Ecto neural progenitor cell (in vitro differentiated cells): ENCODE data around the gene CBLC.

Experiments used
- DNase-seq: peaks from one replicate; pipeline ENCODE4 v3.0.0-alpha.2; 2018; ENCODE audit warnings: low spot score

Gene CBLC, protein sequence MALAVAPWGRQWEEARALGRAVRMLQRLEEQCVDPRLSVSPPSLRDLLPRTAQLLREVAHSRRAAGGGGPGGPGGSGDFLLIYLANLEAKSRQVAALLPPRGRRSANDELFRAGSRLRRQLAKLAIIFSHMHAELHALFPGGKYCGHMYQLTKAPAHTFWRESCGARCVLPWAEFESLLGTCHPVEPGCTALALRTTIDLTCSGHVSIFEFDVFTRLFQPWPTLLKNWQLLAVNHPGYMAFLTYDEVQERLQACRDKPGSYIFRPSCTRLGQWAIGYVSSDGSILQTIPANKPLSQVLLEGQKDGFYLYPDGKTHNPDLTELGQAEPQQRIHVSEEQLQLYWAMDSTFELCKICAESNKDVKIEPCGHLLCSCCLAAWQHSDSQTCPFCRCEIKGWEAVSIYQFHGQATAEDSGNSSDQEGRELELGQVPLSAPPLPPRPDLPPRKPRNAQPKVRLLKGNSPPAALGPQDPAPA

DNA sequence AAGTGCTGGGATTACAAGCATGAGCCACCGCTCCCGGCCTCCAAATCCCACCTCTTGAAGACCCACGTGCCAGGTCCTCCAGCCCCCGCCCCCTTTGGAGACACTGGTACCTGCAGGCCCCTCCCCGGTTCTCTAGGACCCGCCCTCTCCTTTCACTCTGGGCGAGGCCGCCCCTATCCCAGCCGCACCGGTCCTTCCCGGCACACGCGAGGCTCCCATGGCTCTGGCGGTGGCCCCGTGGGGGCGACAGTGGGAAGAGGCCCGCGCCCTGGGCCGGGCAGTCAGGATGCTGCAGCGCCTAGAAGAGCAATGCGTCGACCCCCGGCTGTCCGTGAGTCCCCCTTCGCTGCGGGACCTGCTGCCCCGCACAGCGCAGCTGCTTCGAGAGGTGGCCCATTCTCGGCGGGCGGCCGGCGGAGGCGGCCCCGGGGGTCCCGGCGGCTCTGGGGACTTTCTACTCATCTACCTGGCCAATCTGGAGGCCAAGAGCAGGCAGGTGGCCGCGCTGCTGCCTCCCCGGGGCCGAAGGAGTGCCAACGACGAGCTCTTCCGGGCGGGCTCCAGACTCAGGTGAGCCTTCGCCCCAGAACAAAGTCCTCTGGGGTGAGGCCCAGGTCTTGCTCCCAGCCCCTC is at the start of gene CBLC:
CBLC (plus strand) TSS at position 176 of the 633 bp plus-strand sequence; CDS start at position 218, 42 bp downstream.
- DNase-seq = peak; percentile 77

- no peak for DNase-seq
Observed at GRCh38 chr19:44728178-44728577, 49.5 kb upstream of the CBLC start.

- no peak for DNase-seq
Observed at GRCh38 chr19:44729516-44730033, 48.1 kb upstream of the CBLC start.

GRCh38 chr19:44731081-44731480 is 46.6 kb upstream of the CBLC start:
- no peak for DNase-seq

GRCh38 chr19:44731622-44732021 is 46.1 kb upstream of the CBLC start:
- DNase-seq = no peak

DNA sequence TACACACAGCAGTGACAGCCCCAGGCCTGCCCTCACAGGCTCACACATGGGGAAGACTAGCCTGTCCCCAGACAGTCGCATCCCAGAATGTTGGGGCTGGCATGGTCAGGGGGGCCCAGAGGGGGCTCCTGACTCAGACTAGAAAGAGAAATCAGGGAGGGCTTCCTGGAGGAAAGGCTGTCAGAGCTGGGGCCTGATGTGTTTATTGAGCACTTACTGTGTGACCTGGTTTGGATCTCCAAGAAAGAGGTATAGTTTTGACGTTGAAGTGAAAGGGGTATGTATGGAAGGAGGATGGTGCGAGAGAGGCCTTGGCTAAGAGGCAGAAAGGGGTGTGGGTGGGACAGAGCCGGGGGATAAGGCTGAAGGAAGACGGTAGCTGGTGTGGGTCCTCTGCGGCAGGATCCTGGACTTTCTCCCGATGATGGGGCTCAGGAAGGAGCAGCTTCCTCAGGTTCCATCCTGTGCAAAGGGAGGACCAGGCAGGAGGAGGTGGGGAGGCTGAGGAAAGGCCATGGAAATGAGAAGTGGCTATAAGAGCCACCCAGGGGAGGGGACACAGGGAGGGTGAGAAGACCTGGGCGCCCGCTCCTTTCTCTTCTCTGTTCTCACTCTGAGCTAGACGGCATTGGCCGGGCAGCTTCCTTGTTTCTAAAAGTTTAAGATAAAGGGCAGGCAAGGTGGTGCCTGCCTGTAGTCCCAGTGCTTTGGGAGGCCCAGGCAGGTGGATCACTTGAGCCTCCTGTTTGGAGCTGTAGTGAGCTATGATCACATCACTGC is 45.3 kb upstream of the CBLC start:
- no peak for DNase-seq

- no peak for DNase-seq
Observed at GRCh38 chr19:44734357-44734756, 43.3 kb upstream of the CBLC start.

GRCh38 chr19:44735011-44735410 is 42.7 kb upstream of the CBLC start:
- no peak for DNase-seq

DNA sequence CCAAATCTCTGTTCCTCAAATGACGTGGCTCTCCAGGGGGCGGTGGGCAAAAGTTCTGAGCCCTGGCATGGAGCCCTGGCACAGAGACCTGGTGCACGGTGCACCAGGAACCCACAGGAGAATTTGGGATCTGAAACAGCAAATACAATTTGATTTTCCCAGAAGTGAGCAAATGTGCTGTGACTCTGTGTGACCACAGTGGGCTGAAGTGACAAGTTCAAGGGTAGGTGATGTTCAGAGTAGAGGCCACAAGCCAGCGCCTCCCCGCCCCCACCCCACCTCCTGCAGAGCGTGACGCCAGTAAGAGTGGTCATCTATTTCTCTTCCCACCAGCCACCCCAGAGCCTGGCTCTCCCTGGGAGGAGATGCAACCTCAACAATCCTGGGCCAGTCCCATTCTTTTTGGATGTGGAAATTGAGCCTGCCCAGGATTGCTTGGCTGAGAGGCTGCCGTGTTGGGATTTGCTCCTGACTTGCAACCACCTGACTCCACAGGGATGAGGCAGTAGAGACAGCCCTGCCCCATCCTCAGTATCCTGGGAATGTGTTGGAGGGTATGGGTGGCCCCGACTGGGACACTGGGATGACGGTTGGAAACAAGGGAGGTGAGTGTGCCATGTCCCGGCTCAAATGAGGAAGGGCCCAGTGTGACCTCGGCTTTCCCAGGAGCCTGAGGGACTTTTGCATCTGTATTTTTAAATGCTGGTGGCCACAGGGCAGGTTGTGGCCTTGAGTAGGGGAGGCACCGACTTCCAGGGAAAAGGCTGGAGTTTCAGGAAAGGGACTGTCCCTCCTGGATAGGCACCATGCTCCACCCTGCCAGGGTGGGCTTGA is 40.2 kb upstream of the CBLC start:
- no peak for DNase-seq

DNA sequence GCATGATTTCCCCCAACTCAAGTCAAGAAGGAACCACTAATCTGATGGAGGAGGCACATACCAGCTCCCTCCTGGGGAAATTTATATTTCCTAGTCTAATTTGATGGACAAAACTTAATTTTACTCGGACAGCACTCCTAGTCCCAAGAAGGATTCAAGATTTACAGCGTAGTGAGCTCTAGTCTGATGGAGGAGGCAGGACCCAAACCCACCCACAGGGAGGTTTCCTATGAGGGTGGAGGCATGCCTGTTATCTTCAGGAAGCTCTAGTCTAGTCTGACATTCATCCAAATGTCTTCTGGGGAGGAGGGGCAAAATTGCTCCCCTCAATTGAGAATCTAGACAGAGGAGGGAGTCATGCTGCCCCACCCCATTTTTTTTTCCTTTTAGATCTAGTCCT is 39.6 kb upstream of the CBLC start:
- DNase-seq = no peak

DNA sequence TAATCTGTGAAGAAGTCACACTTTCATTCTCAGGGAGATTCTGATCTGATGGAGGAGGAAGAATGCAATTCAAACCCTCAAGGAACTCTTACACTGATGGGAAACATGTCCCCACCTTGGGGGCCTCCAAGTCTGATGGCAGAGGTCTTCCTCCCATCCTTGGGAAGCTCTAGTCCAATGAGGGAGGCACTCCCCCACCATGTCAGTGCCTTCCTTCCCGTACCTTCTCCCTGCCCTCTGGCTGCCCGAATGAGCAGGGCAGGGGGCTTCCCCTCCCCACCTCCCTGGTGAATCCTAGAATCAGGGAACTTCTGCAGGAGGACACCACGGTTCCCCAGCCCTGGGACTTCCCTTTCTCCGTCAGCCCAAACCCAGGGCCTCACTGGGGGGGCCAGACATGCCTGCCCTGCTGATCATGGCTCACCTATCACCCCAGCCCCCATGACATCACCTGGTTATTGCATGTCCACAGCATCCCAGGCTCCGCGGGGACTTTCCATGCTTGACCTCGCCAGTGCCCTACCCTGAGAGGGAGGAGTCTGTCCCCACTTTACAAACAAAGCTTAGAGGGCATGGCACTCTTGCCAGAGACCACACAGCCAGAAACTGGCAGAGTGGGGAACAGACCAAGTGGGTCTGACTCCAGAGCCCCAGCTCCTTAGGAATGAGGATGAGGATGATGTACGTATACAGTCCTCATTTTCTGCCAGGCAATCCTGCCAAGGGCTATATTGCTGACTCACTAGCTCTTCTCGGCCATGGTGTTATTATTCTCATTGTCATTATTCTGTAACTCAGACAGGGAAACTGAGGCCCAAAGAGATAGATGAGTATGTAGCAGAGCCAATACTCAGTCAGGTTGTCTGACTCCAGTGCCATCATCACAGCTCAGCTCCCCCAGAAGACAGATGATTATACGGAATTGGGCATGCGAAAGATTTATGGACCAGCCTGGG is 38.8 kb upstream of the CBLC start:
- no peak for DNase-seq

- no peak for DNase-seq
Observed at GRCh38 chr19:44740351-44740824, 37.3 kb upstream of the CBLC start.

- no peak for DNase-seq
Observed at GRCh38 chr19:44741258-44741731, 36.4 kb upstream of the CBLC start.

- DNase-seq = no peak
Observed at GRCh38 chr19:44741841-44742329, 35.8 kb upstream of the CBLC start.

DNA sequence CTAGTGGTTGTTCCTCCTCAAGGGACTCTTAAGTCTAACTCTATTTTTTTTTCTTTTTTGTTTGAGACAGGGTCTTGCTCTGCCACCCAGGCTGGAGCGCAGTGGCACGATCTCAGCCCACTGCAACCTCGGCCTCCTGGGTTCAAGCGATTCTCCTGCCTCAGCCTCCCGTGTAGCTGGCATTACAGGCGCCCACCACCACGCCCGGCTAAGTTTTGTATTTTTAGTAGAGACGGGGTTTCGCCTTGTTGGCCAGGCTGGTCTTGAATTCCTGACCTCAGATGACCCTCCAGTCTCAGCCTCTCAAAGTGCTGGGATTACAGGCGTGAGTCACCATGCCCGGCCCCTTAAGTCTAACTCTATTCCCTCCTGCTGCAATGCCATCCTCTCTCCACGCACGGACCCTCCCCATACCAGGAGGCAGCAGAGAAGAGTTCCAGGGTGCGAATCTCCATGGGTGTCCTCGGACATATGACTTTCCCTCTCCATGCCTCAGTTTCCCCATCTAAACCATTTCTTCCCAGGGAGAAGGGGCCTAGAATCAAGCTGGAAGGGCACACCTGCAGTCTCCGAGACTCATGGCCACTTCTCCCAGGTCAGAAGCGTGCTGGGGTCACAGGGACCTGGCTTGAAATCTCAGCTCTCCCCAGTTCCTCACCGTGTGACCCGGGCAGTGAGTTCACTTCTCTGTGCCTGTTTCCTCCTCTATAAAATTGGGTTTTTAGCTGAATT is 35.2 kb upstream of the CBLC start:
- DNase-seq = no peak

GRCh38 chr19:44744871-44745332 is 32.8 kb upstream of the CBLC start:
- DNase-seq = no peak

- DNase-seq = no peak
Observed at GRCh38 chr19:44745341-44745831, 32.3 kb upstream of the CBLC start.

- no peak for DNase-seq
Observed at GRCh38 chr19:44745887-44746600, 31.6 kb upstream of the CBLC start.
